Skin of body (tissue), 2 donors: Measurements from ENCODE around the gene ASAH2. TPM values are rescaled to one million over a fixed set of nuclear protein-coding genes. Genes with fewer than 3 reads are reported as not detected.
"Not testable (repeated sequence)": the region's sequence is repeated elsewhere in the genome, so short reads cannot be mapped to it uniquely, and the experiment has no call there.

ENCODE experiments used
- DNase-seq: peaks from one replicate; lab custom pipeline; 2025; lab: John Stamatoyannopoulos, UW
- total RNA-seq: library from RNA; depleted of rRNA; stranded (reverse); fragments of >200 nt; gene quantifications from one replicate; pipeline ENCODE4 v1.2.3, GENCODE V29; 2014

ASAH2 gene
- total RNA-seq = 0.49 TPM

GRCh38 chr10:50251394-50251793 lies at the start of gene ASAH2:
TSS of gene ASAH2 (minus strand) at chr10:50251516. CDS start at chr10:50248610, 2,906 bp downstream.
- no peak for DNase-seq

DNA sequence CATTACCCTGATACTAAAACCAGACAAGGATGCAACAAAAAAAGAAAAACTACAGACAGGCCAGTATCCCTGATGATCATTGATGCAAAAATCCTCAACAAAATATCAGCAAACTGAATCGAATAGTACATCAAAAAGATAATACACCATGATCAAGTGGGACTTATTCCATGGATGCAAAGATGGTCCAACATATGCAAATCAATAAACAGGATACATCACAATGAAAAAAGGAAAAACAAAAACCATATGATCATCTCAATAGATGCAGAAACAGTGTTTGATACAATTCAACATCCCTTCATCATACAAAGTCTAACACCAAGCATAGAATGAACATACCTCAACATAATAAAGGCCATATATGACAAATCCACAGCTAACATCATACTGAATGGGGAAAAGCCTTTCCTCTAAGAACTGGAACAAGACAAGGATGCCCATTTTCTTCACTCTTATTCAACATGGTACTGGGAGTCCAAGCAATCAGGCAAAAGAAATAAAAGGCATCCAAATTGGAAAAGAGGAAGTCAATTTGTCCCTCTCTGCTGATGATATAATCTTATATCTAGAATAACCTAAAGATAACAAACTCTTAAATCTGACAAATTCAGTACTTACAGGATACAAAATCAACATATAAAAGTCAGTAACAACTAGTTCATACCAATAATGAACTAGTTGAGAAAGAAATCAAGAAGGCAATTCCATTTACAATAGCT lies 48.8 kb upstream of the ASAH2 start:
- no peak for DNase-seq

- DNase-seq = no peak
Measured at GRCh38 chr10:50295367-50295766, 44.1 kb upstream of the ASAH2 start.

- DNase-seq = no peak
Measured at GRCh38 chr10:50294582-50294981, 43.3 kb upstream of the ASAH2 start.

DNA sequence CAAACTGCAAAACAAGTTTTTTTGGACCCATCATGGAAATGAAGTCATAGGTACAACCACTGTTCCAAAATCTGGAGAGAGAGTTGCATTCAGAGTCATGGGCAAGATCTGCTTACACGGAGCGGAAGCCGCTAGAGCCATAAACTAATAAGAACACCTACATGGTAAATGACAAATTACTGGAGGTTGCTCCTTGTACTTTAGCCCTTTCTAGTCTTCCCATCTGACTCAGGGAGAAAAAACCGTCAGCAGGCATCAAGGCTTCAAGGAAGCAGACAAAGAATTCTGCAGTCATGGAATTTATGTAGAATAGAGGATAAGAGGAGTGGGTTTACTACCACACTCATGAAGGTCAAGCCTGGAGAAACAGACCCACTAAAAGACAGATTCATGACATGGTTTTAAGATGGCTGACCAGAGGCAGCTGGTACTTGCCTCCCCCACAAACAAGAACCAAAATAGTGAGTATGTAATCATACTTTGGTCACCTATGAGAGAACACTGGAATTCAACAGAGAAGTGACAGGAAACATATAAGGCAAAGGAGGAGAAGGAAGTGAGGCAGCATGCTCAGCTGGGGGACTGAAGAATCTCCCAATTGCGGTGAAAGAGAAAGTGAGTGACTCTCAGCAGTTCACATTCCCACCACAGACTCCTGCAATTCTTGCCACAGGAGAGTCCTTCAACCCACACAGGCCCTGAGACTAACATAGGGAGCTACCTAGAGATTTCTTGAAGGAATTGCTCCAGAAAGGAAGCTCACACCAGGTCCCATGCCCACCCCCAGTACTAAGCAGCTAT lies 42.4 kb upstream of the ASAH2 start:
- no peak for DNase-seq

- DNase-seq = no peak
Measured at GRCh38 chr10:50291261-50291850, 40.0 kb upstream of the ASAH2 start.

- no peak for DNase-seq
Measured at GRCh38 chr10:50289196-50289595, 37.9 kb upstream of the ASAH2 start.

GRCh38 chr10:50286996-50287803 lies 35.9 kb upstream of the ASAH2 start:
- DNase-seq = no peak

DNA sequence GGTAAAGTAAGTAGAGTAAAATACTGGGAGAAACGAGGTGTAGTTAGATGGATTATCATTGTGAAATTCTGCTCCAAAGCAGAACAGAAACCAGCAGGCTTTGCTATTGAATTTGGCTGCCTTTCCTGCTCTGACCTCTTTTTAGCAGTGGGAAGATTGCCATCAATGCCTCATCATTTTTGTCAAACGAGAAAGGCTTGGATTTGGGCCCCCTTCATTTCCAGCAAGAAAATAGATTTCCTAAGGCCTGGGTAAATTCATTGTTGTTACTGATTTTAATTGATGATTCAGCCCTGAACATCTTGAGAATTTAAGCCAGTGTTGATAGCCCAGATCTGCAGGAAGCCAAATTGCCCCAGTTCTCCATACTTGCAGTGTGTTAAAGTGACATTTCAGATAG lies 35.2 kb upstream of the ASAH2 start:
- DNase-seq = peak; percentile 80

- DNase-seq = no peak
Measured at GRCh38 chr10:50281967-50282522, 30.7 kb upstream of the ASAH2 start.

- DNase-seq = no peak
Measured at GRCh38 chr10:50281210-50281966, 30.1 kb upstream of the ASAH2 start.

- DNase-seq = no peak
Measured at GRCh38 chr10:50280049-50280841, 28.9 kb upstream of the ASAH2 start.

GRCh38 chr10:50279489-50279888 lies 28.2 kb upstream of the ASAH2 start:
- no peak for DNase-seq

DNA sequence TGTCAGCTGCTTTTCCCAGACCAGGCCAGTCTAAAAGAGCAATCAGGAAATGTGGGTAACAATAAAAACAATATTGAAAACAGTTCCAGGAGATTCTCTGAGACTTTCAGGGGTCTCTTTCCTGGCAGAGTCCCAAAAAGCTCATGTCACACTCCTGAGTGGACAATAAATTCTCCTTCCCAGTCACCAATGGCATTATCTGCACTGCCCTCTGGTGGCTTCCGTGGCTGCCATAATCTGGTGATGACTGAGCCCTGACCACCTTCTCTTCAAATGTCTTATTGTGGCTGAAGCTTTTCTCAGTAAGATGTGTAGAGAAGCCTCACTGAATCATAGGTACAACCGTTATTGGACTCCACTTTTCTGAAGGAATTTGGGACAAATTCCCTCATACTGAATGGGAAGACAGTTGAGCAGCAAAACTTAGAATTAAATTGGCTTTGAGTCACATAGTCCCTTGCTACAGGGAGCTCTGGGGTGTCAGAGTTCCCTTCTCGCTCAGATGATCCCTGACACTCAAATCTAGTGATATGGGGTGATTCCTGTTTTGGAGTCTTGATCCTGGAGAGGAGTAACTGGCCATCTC lies 24.4 kb upstream of the ASAH2 start:
- no peak for DNase-seq

DNA sequence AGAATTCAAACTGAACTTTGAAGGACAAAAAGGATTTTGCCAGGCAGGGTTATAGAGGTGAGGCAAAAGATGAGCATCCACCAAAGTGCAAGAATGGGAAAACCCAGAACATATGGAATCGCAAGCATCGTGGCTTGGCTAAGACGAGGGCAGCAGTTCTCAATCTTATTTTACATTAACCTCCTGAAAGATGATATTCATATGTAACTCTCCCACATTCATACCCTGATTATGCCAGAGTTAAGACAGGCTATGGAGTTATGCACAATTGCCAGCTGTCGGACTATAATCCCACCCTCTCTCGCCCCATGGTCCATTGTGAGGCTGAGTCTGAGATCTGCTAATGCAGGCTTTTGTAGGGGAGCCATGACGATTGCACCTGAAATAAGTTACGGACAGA lies 21.2 kb upstream of the ASAH2 start:
- DNase-seq = no peak

GRCh38 chr10:50271564-50272250 lies 20.4 kb upstream of the ASAH2 start:
- DNase-seq = no peak

DNA sequence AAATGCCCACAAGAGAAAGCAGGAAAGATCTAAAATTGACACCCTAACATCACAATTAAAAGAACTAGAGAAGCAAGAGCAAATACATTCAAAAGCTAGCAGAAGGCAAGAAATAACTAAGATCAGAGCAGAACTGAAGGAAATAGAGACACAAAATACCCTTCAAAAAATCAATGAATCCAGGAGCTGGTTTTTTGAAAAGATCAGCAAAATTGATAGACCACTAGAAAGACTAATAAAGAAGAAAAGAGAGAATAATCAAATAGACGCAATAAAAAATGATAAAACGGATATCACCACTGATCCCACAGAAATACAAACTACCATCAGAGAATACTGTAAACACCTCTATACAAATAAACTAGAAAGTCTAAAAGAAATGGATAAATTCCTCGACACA lies 16.6 kb upstream of the ASAH2 start:
- not testable (repeated sequence) for DNase-seq

DNA sequence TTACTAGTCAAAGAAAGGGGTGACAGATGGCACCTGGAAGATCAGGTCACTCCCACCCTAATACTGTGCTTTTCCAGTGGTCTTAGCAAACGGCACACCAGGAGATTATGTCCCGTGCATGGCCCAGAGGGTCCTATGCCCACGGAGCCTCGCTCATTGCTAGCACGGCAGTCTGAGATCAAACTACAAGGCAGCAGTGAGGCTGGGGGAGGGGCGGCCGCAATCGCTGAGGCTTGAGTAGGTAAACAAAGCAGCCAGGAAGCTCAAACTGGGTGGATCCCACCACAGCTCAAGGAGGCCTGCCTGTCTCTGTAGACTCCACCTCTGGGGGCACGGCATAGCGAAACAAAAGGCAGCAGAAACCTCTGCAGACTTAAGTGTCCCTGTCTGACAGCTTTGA lies 11.3 kb upstream of the ASAH2 start:
- not testable (repeated sequence) for DNase-seq

GRCh38 chr10:50260791-50261281 lies 9.5 kb upstream of the ASAH2 start:
- DNase-seq = no peak
